Measurements from ENCODE around the gene FCER2.

Gene FCER2

GRCh38 chr19:7737215-7737614, 35.3 kb upstream of the FCER2 start:
- Histone ChIP-seq H3K36me3 (replicated peaks; ENCODE audit: insufficient read depth, low read length) (no peaks in the 10 kb centered on the region), H2AFZ (ENCODE audit: low read length) (no peak overlapping the region), H3K79me2 (ENCODE audit: low read length) (no peaks in the 10 kb centered on the region), H3K27ac (ENCODE audit: low read length) (no peak overlapping the region), H3K9me2 (replicated peaks; ENCODE audit: insufficient read depth, low read length) (no peaks in the 10 kb centered on the region), H3K4me3 (ENCODE audit: low read length) (no peak overlapping the region), H3K4me2 (ENCODE audit: low read depth, low read length) (no peak overlapping the region), H4K20me1 (ENCODE audit: insufficient read depth, low read length) (no peaks in the 10 kb centered on the region), H3K9me3 (replicated peaks; ENCODE audit: insufficient read depth, low read length) (no peaks in the 10 kb centered on the region), H3K4me1 (ENCODE audit: low read length) (no peaks in the 10 kb centered on the region), H3K9ac (ENCODE audit: low read length) (no peak overlapping the region), H3F3A (ENCODE audit: insufficient read depth, low read length) (no peaks in the 10 kb centered on the region), H3K27me3 (replicated peaks; ENCODE audit: insufficient read depth, low read length) (peaks cover 95% of the 10 kb centered on the region)
- TF ChIP-seq EZH2 (optimal IDR thresholded peaks at IDR 0.05; ENCODE audit: low read depth, low read length): no peak
- TF ChIP-seq EZH2phosphoT487 (IDR thresholded peaks at IDR 0.05; ENCODE audit: low read length): no peak
- TF ChIP-seq CTCF (IDR thresholded peaks at IDR 0.05; ENCODE audit: low read length): no peak
- DNase-seq: no peak

GRCh38 chr19:7736148-7736547, 34.2 kb upstream of the FCER2 start:
- no peaks in the 10 kb centered on the region for H4K20me1 ChIP-seq (ENCODE audit: insufficient read depth, low read length)
- H3K36me3 ChIP-seq (replicated peaks; ENCODE audit: insufficient read depth, low read length): no peaks in the 10 kb centered on the region
- no peak overlapping the region for H3K9ac ChIP-seq (ENCODE audit: low read length)
- no peak for TF ChIP-seq CTCF (IDR thresholded peaks at IDR 0.05; ENCODE audit: low read length)
- TF ChIP-seq EZH2 (optimal IDR thresholded peaks at IDR 0.05; ENCODE audit: low read depth, low read length): no peak
- no peak for TF ChIP-seq EZH2phosphoT487 (IDR thresholded peaks at IDR 0.05; ENCODE audit: low read length)
- H2AFZ ChIP-seq (ENCODE audit: low read length): no peak overlapping the region
- no peaks in the 10 kb centered on the region for H3K9me2 ChIP-seq (replicated peaks; ENCODE audit: insufficient read depth, low read length)
- no peaks in the 10 kb centered on the region for H3K9me3 ChIP-seq (replicated peaks; ENCODE audit: insufficient read depth, low read length)
- DNase-seq: no peak
- peaks cover 94% of the 10 kb centered on the region for H3K27me3 ChIP-seq (replicated peaks; ENCODE audit: insufficient read depth, low read length)
- no peak overlapping the region for H3K4me2 ChIP-seq (ENCODE audit: low read depth, low read length)
- H3K27ac ChIP-seq (ENCODE audit: low read length): no peak overlapping the region
- no peaks in the 10 kb centered on the region for H3F3A ChIP-seq (ENCODE audit: insufficient read depth, low read length)
- H3K4me3 ChIP-seq (ENCODE audit: low read length): no peak overlapping the region
- H3K4me1 ChIP-seq (ENCODE audit: low read length): no peaks in the 10 kb centered on the region
- no peaks in the 10 kb centered on the region for H3K79me2 ChIP-seq (ENCODE audit: low read length)

GRCh38 chr19:7734220-7735203, 32.6 kb upstream of the FCER2 start:
- Histone ChIP-seq H3K4me2 (ENCODE audit: low read depth, low read length) (no peak overlapping the region), H3K9ac (ENCODE audit: low read length) (no peak overlapping the region), H4K20me1 (ENCODE audit: insufficient read depth, low read length) (no peaks in the 10 kb centered on the region), H3F3A (ENCODE audit: insufficient read depth, low read length) (no peaks in the 10 kb centered on the region), H3K27ac (ENCODE audit: low read length) (no peak overlapping the region), H3K4me1 (ENCODE audit: low read length) (no peaks in the 10 kb centered on the region), H3K9me2 (replicated peaks; ENCODE audit: insufficient read depth, low read length) (no peaks in the 10 kb centered on the region), H3K79me2 (ENCODE audit: low read length) (no peaks in the 10 kb centered on the region), H3K9me3 (replicated peaks; ENCODE audit: insufficient read depth, low read length) (no peaks in the 10 kb centered on the region), H3K36me3 (replicated peaks; ENCODE audit: insufficient read depth, low read length) (no peaks in the 10 kb centered on the region), H2AFZ (ENCODE audit: low read length) (no peak overlapping the region), H3K27me3 (replicated peaks; ENCODE audit: insufficient read depth, low read length) (peaks cover 90% of the 10 kb centered on the region), H3K4me3 (ENCODE audit: low read length) (no peak overlapping the region)
- TF ChIP-seq CTCF (IDR thresholded peaks at IDR 0.05; ENCODE audit: low read length): no peak
- no peak for TF ChIP-seq EZH2phosphoT487 (IDR thresholded peaks at IDR 0.05; ENCODE audit: low read length)
- no peak for TF ChIP-seq EZH2 (optimal IDR thresholded peaks at IDR 0.05; ENCODE audit: low read depth, low read length)
- no peak for DNase-seq
